NOMO-1 (cell line): ENCODE data around the gene RAP1GAP.

Source experiments
- DNase-seq, 2 experiments: peaks; one replicate each; lab custom pipeline; 2025; ENCODE audit not compliant: unreplicated experiment in 2 of 2; lab: John Stamatoyannopoulos, UW

The RAP1GAP gene

DNA sequence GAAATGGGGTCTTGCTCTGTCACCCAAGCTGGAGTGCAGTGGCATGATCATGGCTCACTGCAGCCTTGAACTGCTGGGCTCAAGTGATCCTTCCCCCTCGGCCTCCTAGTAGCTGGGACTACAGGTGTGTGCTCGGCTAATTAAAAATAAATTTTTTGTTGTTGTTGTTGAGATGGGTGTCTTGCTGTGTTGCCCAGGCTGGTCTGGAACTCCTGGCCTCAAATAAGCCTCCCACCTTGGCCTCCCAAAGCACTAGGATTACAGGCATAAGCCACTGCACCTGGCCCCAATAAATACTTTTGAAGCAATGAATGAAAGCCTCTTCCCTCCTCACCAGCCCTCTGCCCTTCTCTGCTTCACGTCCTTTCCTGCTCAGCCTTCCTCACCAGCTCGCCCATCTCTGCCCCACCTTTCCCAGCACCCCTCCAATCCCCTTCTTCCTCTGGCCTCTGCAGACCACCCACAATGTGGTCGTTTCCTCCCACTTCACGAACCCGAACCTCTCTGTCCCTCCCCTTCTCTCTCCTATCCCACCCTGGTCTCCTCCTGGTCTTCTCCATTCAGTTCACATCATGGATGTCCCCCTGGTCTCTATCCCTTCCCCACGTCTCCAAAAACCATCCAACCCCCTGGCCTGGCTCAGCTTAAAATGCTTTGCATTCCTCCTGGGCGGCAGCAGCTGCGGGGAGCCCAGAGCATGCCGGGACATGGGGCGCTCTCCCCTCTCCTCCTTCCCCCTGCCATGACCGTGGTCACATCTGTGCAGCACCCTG, 38.4 kb downstream of the RAP1GAP start:
- no peak for DNase-seq

GRCh38 chr1:21629971-21630370, 39.2 kb downstream of the RAP1GAP start:
- no peak for DNase-seq

DNA sequence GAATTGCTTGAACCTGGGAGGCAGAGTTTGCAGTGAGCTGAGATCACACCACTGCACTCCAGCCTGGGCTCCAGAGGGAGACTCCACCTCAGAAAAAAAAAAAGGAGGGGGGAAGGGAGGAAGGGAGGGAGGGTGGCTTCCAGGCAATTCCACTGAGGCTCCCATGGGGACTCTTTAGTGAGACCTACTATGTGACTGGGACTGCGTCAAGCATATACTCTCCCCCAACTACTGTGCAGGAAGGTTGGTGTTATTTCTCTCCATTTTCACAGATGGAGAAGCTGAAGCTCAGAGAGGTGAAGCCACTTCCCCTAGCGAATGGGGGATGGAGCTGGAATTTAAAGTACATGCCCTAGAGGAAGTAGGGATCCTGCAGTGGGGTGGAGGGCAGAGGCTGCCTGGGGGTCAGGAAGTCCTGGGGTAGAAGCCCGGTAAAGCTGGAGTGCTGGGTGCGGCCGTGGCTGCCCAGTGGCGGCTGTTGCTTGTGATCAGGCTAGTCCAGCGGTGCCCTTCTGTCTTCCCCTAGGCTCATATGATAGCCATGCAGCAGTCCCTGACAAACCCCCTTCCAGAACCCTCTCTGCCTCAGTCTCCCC, 40.3 kb downstream of the RAP1GAP start:
- peak in 1 of 2 experiments; percentile 17 for DNase-seq

GRCh38 chr1:21626921-21627339, 42.2 kb downstream of the RAP1GAP start:
- DNase-seq: no peak

DNA sequence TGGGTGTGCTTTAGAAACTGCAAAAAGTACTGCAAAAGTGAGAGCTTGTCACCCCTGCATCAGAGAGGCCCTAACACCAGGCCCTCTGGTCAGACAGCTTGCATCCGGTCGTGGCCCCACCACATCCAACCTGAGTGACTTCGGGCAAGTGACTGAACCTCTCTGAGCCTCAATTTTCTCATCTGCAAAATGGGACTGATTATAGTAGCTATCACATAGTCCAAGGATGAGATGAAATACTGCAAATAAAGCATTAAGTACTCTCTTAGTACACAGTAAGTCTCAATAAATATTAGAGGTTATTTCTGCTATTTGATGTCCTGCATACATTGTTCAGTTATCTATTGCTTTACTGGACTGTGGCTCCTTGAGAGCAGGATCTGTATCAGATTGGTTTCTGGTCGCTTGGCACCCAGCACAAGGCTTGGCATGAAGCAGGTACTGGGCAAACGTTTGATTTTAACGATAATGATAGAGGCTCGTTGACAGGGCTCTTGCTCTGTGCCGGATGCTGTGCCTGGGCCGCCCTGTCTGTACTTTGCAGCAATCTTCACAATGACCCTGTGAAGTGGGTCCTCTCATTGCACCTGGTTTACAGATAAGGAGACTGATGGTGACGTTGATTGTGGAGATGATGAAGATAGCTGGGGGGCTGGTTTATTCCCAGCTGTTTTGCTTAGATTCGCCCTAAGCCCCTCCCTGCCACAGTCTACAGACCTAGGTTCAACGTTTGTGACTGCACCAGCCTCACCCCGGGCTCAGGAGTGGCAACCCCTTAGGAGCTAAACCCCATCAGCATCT, 43.6 kb downstream of the RAP1GAP start:
- no peak for DNase-seq

DNA sequence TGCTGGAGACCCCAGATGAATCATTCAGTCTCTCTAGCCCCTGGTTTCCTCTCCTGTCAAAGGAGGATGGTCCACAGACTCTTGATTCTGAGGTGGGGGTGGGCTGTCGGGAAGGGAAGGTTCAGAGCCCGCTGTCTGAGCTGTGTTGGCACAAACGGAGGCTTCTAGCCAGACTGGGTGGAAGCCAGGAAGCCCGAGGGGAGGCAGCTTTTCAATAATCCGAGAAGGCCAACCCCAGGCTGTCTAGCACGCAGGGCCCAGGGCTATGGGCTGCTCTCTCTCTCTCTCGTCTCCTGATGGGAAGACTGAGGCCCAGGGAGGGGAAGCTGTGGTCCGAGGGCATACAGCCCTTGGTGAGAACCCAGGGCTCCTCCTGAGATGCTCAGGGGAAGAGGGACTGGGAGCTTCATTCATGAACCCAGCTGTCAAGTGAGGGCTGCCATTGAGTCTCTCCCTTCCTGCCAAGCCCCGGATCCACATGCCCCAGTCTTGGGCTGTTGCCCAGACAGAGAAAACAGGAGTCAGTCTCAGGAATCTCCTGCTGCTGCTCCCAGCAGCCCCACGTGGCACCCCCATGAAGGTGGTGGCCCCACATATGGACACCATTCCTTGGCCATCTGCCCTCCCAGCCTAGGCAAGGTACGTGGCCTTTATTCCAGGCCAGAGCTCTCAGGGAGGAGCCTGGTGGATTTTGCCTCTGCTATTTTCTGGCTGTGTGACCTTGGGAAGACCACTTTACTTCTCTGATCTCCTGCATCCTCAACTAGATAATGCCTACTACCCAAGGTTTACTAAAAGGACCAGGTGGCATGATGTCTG, 44.4 kb downstream of the RAP1GAP start:
- no peak for DNase-seq

DNA sequence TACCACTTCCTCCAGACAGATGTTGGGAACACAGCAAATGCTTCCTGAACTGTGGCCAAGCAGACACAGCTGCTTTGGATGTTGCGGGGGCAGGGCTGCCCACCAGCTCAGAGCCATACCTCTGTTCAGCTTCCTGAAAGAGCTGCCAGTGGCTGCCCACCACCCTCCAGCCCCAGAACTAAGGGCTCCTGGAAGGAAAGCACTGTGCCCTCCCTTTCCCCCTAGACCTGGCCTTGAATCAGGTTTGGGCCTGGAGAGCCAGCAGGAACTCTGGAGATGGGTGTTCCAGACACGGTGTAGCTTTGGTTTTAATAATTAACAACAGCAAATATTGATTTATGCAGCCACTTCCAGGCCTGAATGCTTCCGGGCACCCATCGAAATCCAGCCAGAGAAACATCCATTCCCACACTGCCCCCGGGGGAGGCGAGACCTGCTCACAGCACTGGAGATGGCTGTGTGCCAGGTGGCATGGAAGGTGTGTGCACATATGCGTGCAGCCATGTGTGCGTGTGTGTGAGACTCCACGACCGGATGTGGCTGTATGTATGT, 45.7 kb downstream of the RAP1GAP start:
- DNase-seq: no peak

- DNase-seq: no peak
Measured at GRCh38 chr1:21622466-21623315, 46.5 kb downstream of the RAP1GAP start.

DNA sequence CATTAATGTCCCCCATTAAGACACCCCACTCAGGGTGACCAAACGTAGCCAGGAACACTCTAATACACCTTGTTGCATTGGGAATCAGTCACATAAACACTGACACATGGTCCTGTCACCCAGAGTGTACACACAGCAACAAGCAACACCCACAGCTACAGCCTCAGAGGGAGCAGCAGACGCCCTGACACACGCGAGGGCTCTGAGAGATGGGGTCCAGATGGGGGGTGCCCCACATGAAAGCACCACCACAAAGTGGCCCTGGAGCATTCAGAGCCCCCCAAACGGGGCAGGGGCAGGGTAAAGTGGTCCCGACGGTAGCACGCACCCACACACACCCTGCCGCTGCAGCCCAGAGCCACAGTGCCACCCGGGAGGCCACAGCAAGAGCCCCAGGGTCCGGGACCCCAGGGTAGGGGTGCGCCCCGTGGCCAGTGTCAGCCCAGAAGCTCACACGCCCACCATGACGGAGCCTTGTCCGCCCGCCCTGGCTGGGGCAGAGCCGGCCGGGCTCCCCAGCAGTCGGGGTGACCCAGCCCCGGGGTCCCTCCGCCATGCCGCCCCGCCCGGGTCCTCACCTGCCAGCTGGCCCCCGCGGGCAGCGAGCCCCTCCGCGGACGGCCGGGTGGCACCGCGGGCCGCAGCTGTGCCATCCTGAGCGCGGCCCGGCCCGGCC, 47.3 kb downstream of the RAP1GAP start:
- DNase-seq: no peak

DNA sequence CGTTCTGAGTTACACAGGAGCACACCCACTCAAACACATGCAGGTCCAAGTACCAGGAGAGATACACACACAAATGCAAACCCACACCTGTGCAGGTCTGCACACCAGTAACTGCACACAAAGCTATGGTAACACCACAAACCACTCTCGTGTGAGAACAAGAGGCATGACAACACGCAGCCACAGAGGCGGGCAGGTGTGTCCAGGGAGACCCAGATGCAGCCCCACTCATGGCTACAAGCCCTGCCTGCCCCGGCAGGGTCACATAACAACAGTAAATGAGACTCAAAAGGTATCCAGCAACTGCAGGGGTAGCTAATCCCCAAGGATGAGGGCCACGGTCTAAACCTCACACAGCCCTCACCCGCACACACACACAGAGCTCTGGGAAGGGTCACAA, 48.1 kb downstream of the RAP1GAP start:
- DNase-seq: no peak

- no peak for DNase-seq
Measured at GRCh38 chr1:21620496-21620895, 48.7 kb downstream of the RAP1GAP start.

DNA sequence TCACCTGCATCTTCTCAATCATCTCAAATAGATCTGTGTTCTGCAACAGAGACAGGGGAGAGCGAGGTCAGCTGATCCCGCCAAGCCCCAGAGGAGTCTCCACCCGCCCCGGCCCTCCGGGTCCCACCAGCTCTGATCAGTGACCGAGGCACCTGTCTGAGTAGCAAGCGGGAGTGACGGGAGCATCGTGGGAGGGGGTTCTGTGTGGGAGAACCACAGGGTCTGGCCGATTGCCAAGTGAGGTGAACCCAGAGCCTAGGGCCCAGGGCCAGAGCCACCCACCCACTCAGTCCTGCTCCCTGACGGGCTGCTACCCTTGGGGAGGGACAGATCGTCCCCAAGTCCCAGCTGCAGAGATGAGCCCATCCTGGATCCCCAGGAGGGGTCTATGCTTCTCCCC, 49.1 kb downstream of the RAP1GAP start:
- no peak for DNase-seq

DNA sequence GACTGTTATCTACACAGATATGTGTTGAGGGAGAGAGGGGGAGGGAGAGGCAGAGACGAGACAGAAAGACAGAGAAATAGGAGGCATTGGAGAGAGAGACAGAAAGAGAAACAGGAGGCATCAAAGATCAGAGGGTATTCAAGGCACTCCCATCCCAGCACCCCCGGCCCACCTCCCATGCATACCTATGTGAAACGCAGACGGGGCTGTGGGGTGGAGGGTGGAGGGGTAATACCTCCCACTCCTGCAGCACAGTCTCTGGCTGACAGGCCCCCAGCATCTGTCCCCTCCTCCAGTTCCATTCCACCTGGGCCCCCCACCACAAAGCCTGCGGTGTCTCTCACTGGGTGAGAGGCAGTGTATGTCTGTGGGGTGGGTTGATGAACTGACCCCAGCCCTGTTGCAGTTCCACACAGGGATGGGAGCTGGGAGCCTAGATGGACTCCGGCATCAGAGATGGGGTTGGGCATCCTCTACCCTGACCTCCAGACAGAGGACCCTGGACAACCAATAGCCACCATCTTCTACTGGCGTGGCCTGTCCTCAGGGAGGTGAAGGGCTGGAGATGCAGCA, 49.7 kb downstream of the RAP1GAP start:
- DNase-seq: no peak

- no peak for DNase-seq
Measured at GRCh38 chr1:21618561-21619374, 50.4 kb downstream of the RAP1GAP start.

DNA sequence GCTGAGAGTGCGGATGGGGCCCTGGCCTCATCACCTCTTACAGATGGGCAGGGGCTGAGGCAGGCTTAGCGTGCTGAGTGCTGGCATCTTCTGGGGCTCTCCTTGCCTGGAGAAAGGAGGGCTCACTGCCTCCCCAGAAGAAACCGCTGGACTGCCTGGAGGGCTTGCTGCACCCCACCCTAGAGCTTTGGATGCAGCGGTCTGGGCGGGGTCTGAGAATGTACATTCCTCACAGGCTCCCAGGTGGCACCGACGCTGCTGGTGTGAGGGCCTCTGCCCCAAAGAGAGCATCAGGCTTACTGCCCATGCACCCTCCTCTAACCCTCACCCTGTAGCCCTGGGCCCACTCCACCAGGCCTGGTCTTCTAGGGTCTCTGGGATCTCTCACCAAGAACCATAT, 51.1 kb downstream of the RAP1GAP start:
- DNase-seq: no peak

- no peak for DNase-seq
Measured at GRCh38 chr1:21617126-21617738, 51.9 kb downstream of the RAP1GAP start.

DNA sequence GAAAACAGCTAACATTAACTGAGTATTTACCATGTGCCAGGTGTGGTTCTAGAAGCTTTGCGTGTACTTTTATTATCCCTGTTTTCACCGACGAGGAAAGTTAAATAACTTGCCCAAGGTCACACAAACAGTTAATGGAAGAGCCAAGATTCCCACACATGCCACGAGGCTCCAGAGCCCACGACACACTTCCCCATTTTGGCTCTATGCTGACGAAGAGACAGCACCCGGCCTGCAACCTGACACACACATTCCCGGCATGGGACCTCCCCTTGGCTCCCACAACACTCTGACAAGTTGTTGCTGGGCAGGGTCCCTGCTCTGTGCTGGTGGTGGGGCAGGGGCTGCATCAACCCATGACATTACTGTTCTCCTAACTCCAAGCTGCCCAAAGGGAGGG, 52.8 kb downstream of the RAP1GAP start:
- DNase-seq: no peak
